ENCODE measurements around the gene ERCC2. TPM values are rescaled to one million over a fixed set of nuclear protein-coding genes. Genes with fewer than 3 reads are reported as not detected.

Gene ERCC2
- total RNA-seq, 6 donors from 2014 or later = 7.4 to 19.1 (median 13.0) TPM

DNA sequence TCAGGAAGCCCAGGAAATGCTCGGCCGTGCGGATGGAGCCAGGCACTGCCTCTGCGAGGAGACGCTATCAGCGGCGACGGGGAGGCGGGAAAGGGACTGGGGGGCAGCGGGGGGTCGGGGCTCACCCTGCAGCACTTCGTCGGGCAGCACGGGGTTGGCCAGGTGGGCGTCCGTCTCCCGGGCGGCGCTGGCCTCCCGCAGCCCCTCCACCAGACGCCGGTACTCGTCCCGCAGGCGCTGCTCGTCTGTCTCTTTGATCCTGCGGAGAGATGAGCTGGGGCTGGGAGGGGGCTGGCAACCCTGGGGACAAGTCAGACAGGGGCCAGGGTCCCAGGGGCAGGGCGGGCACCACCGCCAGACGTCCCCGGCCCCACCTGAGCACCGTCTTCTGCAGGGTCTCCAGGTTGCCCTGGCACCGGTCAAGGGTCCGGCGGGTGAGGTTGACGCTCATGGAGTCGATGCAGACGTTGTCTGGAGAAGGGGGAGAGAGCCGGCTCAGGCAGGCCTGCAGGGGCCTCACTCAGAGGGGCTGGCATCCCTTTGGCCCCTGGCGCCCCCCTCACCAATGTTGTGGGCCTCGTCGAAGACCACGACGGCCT, 6.4 kb downstream of the ERCC2 start:
- no peak overlapping the region for H3K4me3 ChIP-seq
- H3K9me3 ChIP-seq = no peaks in the 10 kb centered on the region
- H3K27ac ChIP-seq = no peak overlapping the region
- peak in 1 of 2 donors; percentile 6 for ATAC-seq (ENCODE audit: low FRiP score in 2 of 2)
- H3K4me1 ChIP-seq = no peaks in the 10 kb centered on the region
- TF ChIP-seq, protein P1, sequence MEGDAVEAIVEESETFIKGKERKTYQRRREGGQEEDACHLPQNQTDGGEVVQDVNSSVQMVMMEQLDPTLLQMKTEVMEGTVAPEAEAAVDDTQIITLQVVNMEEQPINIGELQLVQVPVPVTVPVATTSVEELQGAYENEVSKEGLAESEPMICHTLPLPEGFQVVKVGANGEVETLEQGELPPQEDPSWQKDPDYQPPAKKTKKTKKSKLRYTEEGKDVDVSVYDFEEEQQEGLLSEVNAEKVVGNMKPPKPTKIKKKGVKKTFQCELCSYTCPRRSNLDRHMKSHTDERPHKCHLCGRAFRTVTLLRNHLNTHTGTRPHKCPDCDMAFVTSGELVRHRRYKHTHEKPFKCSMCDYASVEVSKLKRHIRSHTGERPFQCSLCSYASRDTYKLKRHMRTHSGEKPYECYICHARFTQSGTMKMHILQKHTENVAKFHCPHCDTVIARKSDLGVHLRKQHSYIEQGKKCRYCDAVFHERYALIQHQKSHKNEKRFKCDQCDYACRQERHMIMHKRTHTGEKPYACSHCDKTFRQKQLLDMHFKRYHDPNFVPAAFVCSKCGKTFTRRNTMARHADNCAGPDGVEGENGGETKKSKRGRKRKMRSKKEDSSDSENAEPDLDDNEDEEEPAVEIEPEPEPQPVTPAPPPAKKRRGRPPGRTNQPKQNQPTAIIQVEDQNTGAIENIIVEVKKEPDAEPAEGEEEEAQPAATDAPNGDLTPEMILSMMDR (IDR thresholded peaks at IDR 0.05) = no peak
- peaks cover 0 to 42% (median 22%) of the 10 kb centered on the region in 4 donors for H3K36me3 ChIP-seq
- WGBS, 2 donors = 92% methylated on average over 29 to 33 of the region's 44 CpGs
- DNase-seq = no peak
- H3K27me3 ChIP-seq = no peaks in the 10 kb centered on the region

DNA sequence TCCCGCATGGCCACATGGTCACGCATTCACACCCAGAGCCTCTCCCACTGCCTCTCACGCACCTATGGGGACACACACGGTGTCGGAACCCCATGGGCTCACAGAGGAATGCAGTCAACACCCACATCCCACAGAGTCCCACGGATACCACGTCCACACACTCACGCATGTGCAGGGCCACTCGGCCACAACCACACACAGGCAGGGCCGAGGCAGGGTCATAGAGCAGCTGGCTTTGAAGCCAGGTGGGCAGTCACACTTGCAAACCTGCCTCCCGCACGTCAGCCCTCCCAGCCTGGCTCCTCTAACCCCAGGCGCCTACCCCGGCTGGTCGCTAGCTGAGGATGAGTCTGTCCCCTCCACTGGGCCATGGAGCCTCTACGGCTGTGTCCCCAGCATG, 8.1 kb downstream of the ERCC2 start:
- H3K4me3 ChIP-seq = no peak overlapping the region
- no peak for ATAC-seq (ENCODE audit: low FRiP score in 2 of 2)
- H3K27me3 ChIP-seq = no peaks in the 10 kb centered on the region
- peaks cover 0 to 44% (median 25%) of the 10 kb centered on the region in 4 donors for H3K36me3 ChIP-seq
- 95 to 98% methylated on average over 12 to 16 of the region's 16 CpGs for WGBS, 2 donors
- H3K9me3 ChIP-seq = no peaks in the 10 kb centered on the region
- TF ChIP-seq POLR2AphosphoS5 (IDR thresholded peaks at IDR 0.05) = no peak
- no peak for TF ChIP-seq EP300 (IDR thresholded peaks at IDR 0.05)
- TF ChIP-seq POLR2A (IDR thresholded peaks at IDR 0.05) = no peak
- TF ChIP-seq, protein P1 (IDR thresholded peaks at IDR 0.05) = no peak
- H3K27ac ChIP-seq = no peak overlapping the region
- H3K4me1 ChIP-seq = no peaks in the 10 kb centered on the region
- DNase-seq = no peak

DNA sequence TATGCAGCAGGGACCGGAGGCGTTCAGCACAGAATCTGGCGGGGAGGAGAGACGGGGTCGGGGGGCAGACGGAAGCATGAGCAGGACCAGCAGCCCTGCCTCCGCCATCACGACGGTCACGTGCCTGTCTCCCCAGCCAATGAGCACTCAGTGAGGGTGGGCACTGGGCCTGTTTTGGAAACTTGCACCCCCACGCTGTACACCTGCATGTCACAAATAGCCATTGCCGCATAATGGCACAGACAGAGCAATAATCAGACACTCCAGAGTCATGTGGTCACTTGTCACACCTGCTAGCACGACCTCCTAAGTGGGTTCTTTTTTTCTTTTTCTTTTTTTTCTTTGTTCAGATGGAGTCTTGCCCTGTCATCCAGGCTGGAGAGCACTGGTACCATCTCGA, 8.8 kb downstream of the ERCC2 start:
- WGBS, 2 donors = 93% methylated on average over 14 of the region's 14 CpGs
- Histone ChIP-seq H3K4me1 (no peaks in the 10 kb centered on the region), H3K9me3 (no peaks in the 10 kb centered on the region), H3K36me3 (peaks cover 0 to 49% (median 29%) of the 10 kb centered on the region in 4 donors), H3K27me3 (no peaks in the 10 kb centered on the region), H3K4me3 (no peak overlapping the region), H3K27ac (no peak overlapping the region)
- DNase-seq (no peak), ATAC-seq (ENCODE audit: low FRiP score in 2 of 2) (no peak)
- TF ChIP-seq EP300 (IDR thresholded peaks at IDR 0.05) (no peak), POLR2AphosphoS5 (IDR thresholded peaks at IDR 0.05) (no peak), POLR2A (IDR thresholded peaks at IDR 0.05) (no peak)
- TF ChIP-seq, protein P1 (IDR thresholded peaks at IDR 0.05) = no peak

DNA sequence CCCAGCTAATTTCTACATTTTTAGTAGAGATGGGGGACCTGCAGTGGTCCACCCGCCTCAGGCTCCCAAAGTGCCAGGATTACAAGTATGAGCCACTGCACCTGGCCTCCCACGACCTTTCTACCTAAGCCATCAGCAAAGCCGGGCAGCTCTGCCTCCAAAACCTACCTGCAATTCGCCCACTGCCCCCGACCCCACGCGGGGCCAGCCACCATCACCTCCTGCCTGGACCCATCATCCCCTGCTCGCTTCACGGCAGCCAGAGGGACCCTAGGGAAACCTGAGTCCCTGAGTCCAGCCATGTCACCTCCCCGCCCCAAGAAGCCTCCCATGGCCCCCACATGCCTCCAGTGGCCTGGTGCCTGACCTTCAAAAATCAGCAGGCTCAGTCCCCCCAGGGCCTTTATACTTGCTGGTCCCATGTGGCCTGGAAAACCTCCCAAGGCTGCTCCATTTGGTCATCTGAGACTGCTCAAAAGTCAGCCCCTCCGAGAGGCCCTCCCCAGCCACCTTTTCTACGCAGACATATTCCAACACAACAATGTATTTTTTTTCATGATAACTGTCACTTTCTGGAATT, 12.1 kb downstream of the ERCC2 start:
- no peak overlapping the region for H3K27ac ChIP-seq
- no peaks in the 10 kb centered on the region for H3K27me3 ChIP-seq
- TF ChIP-seq EP300 (IDR thresholded peaks at IDR 0.05) = no peak
- no peak for TF ChIP-seq POLR2A (IDR thresholded peaks at IDR 0.05)
- TF ChIP-seq POLR2AphosphoS5 (IDR thresholded peaks at IDR 0.05) = no peak
- TF ChIP-seq, protein P1 (IDR thresholded peaks at IDR 0.05) = no peak
- H3K9me3 ChIP-seq = no peaks in the 10 kb centered on the region
- no peak overlapping the region for H3K4me3 ChIP-seq
- H3K4me1 ChIP-seq = no peaks in the 10 kb centered on the region
- 95 to 98% methylated on average over 11 to 12 of the region's 12 CpGs for WGBS, 2 donors
- ATAC-seq (ENCODE audit: low FRiP score in 2 of 2) (no peak), DNase-seq (no peak)
- H3K36me3 ChIP-seq = peaks cover 0 to 64% (median 26%) of the 10 kb centered on the region in 4 donors

DNA sequence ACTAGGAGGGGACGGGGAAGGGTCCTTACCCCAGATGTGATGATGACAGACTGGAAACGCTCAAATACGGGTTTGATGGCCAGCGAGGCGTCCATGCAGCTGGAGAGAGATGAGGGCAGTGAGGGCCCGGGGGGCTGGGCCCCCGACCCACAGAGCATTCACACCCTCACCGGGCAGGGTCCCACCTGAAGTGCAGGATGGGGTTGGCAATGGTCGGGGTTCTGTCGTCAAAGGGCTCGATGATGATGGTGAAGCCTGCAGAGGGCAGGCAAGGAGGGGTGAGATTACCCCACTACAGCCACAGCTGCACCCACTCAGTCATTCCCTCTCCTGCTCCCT, 13.0 kb downstream of the ERCC2 start:
- DNase-seq (no peak), ATAC-seq (ENCODE audit: low FRiP score in 2 of 2) (no peak)
- no peaks in the 10 kb centered on the region for H3K27me3 ChIP-seq
- no peaks in the 10 kb centered on the region for H3K4me1 ChIP-seq
- H3K36me3 ChIP-seq = peaks cover 0 to 66% (median 26%) of the 10 kb centered on the region in 4 donors
- no peak overlapping the region for H3K4me3 ChIP-seq
- 91 to 93% methylated on average over 11 of the region's 11 CpGs for WGBS, 2 donors
- H3K27ac ChIP-seq = no peak overlapping the region
- no peak for TF ChIP-seq POLR2AphosphoS5 (IDR thresholded peaks at IDR 0.05)
- H3K9me3 ChIP-seq = no peaks in the 10 kb centered on the region

Measured in upper lobe of left lung (tissue), 6 donors.